SIG-M5 treated with dmso at 0.1 percent for 504 hours (cell line): ENCODE results near the gene POLR2L.

ENCODE experiments used
- DNase-seq: peaks from one replicate; lab custom pipeline; 2025; ENCODE audit not compliant: unreplicated experiment; lab: John Stamatoyannopoulos, UW

Gene POLR2L

DNA sequence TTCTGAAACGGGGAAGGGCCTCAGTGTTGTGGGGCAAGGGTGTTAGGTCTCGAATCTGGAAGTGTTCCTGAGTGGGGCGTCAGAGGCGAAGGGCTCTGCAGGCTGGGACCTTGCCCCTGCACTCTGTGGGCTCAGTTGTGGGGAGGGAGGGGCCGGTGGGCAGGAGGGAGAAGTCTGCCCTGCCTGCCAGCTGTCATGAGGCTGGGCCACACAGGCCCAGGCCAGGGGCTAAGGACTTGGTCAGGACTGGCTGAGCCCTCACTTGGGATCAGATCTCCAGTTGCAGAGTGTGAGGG lies 14.5 kb downstream of the POLR2L start, which contains the start of gene CRACR2B:
TSS of gene CRACR2B (plus strand) at position 23 of the 296 bp plus-strand sequence. CDS start 689 bp downstream, outside the sequence.
- DNase-seq, result no peak

DNA sequence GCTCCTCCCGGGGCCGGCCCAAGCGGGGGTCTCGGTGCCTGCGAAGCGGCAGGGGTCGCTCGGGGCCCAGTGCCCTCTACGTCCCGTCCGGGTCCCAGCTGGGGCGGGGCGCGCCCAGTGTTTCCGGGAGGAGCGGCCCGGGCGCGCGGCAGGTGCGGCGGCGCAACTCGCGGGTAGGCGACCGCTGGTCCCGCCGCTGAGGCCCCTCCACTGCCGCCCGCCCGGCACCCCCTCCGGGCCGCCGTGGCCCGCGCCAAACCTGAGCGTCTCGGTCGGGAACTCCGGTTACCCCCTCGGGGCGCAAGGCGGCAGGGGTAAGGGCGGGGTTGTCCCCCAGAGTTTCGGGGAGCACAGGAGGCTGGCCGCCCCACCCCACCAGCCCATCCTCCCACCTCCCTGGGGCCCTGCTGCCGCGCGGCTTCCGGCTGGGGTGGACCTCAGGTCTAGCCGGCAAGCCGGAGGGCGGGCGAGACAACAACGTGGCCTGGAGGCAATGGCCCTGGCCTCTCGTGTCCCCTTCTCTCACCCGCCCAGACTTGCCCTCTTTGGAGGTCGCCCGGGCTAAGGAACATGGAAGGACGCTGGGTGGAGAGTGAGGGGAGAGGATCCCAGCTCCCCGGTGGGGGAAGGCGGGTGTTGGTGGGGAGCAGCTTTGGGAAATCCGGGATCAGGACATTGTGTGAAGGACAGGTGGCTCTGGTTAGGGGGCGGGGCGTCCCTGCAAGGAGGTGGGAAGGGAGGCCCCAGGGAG lies 15.0 kb downstream of the POLR2L start:
- no peak for DNase-seq

DNA sequence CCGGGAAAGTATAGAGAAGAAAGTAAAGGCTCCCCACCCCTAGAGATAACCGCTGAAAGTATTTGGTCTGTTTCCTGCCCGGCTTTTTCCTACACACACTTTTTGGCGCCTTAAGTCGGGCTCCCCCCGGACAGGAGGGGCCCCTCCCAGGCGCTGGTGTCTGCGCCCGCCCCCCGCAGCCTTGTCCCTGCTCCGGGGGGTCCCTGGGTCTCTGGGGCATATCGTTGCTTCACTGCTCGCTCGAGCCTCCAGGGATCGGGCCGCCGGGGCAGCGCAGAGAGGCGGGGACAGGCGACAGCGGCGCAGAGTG lies 15.5 kb downstream of the POLR2L start:
- no peak for DNase-seq

DNA sequence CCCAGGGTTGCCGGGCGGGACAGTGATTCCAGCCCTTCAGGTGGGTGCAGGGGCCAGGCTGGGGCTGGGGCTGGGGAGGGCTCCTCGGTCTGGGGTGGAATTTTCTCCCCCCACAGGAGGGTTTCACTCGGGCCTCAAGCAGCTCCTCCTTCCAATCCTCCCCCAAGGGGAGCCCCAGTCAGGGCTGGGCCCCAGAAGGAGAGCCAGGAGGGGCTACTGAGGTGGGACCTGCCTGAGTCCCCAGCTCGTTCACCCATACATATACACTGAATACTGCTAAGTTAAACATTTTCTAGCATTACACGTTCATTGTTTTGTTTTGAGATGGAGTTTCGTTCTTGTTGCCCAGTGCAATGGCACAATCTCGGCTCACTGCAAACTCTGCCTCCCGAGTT lies 16.1 kb downstream of the POLR2L start:
- DNase-seq, result no peak

DNA sequence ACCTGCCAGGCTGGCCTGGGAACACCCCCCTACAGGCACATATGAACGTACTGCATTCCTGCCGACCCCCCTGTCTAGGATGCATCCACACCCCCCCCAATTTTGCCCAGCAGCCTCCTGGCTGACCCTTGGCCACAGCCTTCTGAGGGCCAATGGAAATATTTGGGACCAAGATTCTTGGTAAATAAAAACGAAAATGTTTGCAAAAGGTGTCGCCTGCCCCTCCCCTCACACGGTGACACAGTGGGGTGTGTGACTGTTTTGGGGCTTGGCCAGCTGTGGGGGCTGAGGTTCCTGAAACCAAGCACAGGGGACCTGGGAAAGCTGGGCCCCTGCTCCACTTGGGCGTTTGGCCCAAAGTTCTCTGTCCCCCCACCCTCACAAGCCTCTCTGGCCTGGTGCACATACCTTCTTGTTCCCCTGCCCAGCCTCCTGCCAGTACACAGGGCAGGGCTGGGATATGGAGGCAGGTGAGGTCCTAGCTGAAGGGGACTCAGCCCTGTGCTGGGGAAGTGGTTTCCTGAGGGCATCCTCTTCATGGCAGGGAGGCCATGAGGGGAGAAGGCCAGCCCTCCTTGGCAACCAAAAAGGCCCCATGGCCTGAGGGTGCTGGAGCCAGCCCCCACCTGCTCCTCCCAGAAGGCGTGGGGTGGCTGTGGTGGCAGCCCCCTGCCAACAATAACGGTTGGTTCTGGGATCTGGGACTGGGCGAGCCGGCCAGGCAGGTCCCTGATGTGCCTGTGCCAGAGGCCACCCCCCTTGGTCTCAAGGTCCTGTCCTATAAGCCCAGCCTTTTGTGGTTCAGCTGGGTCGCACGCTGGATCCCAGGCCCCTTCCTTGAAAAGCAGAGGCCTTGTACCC lies 16.7 kb downstream of the POLR2L start:
- DNase-seq, result no peak

DNA sequence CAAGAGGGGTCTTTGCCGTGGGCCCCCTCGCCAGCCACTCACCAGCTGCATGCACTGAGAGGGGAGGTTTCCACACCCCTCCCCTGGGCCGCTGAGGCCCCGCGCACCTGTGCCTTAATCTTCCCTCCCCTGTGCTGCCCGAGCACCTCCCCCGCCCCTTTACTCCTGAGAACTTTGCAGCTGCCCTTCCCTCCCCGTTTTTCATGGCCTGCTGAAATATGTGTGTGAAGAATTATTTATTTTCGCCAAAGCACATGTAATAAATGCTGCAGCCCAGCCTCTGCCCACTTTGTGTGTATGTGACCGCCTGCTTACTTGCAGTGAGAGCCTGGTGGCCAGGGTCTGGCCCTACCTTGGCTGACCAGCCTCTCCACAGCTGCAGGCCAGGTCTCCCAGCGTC lies 17.4 kb downstream of the POLR2L start:
- no peak for DNase-seq

DNA sequence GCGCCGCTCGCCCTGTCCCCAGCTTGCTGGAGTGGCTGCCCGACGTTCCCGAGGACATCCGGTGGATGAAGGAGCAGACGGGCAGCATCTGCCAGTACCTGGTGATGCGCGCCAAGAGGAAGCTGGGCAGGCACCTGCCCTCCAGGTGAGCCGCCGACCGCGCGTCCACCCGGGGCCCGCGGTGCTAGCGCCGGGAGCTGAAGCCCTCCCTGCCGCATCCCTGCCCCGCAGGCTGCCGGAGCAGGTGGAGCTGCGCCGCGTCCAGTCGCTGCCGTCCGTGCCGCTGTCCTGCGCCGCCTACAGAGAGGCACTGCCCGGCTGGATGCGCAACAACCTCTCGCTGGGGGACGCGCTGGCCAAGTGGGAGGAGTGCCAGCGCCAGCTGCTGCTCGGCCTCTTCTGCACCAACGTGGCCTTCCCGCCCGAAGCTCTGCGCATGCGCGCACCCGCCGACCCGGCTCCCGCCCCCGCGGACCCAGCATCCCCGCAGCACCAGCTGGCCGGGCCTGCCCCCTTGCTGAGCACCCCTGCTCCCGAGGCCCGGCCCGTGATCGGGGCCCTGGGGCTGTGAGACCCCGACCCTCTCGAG lies 17.9 kb downstream of the POLR2L start:
- no peak for DNase-seq

DNA sequence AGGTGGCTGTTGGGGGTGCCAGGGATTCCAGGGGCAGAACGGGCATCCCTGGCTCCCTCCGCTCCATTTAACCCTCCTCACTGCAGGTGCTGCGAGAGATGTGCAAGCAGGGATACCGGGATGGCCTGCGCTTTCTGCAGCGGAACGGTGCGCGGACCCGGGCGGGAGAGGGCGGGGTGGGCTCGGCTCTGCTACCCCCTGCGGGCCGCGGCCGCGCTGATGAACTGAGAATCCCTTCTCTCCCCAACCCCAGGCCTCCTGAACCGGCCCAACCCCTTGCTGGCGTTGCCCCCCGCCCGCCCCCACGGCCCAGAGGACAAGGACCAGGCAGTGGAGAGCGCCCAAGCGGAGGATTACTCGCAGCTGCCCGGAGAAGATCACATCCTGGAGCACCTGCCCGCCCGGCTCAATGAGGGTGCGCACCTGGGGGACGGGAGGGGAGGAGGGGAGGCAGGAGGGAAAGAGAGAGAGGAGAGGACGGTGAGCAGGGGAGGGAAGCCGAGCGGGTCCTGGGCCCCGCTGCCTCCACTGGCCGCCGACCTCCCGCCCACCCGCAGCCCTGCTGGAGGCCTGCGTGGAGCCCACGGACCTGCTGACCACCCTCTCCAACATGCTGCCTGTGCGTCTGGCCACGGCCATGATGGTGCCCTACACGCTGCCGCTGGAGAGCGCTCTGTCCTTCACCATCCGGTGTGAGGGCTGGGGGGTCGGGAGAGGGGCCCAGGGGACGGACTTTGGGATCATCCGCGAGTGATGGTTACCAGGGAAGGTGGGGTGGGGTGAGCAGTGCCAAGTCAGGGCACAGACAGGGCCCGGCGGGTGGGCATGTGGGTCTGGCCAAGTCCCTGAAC lies 18.7 kb downstream of the POLR2L start:
- DNase-seq, result no peak

DNA sequence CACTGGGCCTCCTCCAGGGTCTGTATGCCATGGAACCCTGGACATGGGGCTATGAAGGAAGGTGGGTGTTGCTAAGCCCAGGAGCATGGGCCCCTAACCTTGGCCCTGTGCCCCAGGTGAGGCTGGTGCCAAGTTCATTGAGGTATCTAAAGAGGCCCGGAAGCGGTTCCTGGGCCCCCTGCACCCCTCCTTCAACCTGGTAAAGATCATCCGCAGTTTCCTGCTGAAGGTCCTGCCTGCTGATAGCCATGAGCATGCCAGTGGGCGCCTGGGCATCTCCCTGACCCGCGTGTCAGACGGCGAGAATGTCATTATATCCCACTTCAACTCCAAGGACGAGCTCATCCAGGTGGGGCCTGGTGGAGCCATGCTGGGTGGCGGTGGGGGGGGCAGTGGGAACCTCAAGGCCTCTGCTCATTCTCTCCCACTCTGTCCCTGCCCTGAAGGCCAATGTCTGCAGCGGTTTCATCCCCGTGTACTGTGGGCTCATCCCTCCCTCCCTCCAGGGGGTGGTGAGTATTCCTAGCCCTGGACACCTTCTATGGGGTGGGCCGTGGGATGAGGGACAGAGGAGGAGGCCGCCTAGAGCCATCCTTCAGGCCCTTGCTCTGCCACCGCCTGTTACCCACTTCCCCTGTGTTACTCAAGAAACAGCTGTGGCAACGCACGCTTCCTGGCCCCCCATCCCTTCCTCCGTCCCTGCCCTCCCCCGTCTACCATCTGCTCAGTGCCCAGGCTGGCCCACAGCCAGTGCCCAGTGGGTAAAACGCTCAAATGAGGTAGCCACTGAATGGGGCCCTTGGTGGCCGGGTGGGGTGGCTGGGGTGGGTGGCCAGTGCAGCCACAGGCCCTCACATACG lies 20.6 kb downstream of the POLR2L start:
- no peak for DNase-seq

DNA sequence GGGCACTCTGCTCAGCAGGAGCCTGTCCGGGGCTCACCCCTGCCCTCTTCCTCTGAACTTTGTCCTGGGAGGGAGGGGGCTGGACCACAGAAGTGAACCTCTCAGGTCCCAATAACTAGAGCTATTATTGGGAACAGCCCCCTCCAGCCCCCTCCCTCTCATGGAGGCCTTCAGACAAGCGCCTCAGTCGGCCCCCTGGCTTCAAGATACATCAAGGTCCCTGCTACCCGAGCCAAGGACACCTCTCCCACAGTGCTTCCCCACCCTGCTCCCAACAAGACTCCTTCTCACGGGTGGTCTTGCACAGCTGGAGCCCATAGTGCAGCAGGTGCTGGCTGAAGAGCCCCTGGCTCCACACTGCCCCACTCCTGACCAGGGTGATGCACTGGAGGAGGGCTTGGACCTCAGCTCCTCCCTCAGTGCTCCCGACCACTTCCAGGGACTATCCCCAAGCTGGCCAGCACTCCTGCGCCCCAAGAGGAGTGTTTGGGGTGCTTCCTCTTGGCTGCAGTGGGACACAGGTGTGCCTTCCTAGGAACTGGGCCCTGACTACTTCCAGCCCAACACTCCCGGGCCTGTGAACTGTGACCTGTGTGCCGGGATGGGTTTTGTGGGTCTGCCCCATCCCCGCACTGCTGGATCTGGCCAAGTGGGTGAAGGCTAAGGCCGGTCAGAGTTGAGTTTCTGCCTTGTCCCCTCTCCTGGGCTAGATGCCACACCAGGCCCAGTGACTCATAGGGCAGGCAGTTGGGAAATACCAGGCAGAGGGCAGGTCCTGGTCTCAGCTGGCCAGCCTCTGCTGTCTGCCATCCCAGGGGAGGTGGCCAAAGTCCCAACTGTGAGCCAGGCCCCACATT lies 21.4 kb downstream of the POLR2L start:
- DNase-seq, result no peak

DNA sequence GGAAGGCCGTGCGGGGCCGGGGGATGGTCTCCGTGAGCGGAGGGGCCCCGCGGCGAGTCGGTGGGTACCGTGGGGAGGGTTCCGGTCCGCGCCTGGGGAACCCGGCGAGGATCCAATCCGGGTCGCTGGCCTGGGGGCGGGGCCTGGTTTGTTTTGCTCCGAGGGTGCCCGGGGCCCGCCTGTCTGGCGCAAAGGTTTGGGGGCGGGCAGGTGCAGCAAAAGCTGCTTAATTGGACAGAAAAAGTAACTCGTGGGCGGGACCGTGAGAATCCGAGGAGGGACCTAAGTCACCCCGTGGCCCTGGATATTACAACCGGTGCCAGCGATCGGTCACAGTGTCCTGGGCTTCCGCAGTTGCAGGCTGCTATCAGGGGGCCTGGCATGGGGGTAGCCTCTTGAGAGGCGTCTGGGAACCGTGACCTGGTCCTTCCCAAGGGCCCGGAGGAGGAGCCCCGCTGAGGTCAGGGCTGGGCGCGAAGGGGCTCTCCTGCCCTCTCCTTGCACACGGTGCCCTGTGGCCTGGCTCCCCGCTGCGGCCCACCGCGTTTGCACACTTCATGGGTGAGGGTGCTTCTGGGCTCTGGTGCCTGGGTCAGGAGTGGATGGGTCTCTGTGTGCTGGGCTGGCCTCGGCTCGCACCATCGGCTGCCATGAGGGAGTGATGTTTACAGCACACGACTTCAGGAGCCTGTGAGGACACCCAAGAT lies 22.2 kb downstream of the POLR2L start:
- DNase-seq, result peak; percentile 84

DNA sequence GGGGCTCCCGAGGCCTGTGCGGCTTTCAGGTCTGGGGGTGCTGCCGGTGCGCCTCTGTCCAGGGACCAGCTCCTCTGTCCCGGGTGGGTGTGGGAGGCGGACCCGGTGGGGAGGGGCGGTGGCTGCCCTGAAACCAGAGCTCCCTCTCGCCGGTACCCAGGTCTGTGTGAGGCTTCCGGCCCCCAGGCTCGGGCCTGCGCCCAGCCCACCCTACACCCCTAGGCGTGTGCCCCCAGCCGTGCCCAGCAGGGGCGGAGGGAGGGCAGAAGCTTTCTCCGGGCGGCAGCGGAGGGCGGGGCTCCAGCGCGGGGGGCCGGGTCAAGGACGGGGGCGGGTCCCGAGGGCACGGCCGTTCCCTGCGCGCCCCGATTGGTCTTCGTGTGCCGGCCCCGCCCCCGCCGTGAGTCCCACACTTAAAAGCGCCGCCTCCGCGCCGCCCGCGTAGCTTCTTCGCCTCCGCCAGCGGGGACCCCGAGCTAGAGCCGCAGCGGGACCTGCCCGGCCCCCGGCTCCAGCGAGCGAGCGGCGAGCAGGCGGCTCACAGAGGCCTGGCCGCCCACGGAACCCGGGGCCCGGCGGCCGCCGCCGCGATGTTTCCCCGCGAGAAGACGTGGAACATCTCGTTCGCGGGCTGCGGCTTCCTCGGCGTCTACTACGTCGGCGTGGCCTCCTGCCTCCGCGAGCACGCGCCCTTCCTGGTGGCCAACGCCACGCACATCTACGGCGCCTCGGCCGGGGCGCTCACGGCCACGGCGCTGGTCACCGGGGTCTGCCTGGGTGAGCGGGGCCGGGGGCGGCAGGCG lies 23.0 kb downstream of the POLR2L start:
- peak; percentile 82 for DNase-seq

DNA sequence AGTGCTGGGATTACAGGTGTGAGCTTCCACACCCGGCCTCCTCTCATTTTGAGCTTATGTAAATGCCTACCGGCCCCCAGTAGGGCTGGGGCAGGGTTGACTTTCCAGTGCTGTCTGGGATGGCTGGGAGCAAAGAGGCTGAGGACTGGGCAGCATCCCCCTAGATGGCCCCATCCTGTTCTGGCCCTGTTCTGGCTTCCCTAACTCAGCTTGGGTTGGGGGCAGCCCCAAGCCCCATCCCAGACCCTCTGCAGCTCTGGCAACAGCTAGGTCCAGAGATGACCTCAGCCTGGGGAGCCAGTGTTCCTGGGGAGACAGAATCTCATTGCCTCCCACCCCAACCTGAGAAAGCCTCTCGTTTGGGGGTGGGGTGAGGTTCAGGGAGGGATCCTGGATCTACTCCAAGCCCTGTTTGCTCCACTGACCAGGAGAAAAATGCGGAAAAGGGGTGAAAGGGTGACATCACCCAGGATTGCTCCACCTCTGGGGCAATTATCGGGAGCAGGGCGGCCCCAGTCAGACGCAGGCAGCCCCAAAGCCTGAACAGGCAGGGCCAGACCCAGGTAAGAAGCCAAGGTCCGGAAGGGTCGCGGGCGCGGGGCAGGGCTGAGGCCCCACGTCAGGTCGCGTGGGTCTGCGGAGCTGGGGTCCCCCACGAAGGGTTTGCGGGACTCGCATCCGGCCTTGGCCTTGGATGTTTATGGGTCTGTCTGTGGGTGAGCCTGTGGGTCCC lies 23.8 kb downstream of the POLR2L start, which contains the start of gene PNPLA2:
TSS of gene PNPLA2 (plus strand) at position 519 of the 733 bp plus-strand sequence. CDS start 805 bp downstream, outside the sequence.
- no peak for DNase-seq

DNA sequence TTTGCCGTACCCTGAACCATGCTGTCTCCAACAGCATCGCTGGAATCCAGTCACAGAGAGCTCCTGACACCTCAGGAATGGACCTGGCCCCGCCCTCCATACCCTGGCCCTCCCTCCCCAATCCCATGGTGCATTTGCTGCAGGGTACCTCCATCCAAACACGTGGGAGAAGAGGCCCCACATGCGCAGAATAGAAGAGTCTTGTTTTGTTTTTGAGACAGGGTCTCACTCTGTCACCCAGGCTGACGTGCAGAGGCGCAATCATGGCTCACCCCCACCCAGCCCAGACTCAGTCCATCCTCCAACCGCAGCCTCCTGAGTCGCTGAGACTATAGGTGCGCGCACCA lies 25.9 kb downstream of the POLR2L start:
- DNase-seq, result no peak

DNA sequence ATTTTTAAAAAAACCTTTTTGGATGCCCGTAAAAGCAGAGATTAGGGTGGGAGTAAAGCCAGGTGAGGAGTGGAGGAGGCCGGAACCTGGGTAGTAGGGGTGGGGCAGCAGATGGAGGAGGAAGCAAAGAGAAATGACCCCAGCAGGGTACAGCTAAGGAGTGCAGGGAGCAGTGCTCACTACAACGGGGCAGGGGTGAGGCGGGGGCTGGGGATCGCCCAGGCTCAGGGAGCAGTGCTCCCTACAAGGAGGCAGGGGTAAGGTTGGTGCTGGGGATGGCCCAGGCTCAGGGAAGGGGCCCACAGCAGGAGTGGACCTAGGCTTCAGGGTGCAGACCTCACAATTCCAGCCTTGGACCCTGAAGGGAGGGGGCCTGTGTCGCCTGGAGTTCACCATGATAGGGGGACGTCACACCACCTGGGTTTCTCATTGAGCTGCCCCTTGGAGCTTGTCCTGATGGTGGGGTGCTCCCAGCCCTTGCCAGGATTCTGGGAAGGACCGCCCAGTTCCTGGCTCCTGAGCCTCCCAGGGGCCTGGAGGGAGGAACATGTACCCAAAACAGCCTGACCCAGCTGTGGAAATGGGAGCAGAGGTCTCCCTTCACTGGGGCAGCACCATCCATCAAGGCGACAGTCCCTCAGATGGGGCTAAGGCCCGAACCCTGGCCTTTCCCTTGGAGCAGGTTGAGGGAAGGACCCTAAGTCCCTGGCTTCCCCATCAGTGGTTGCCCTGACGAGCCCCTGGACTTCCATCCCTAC lies 26.5 kb downstream of the POLR2L start:
- DNase-seq, result no peak

DNA sequence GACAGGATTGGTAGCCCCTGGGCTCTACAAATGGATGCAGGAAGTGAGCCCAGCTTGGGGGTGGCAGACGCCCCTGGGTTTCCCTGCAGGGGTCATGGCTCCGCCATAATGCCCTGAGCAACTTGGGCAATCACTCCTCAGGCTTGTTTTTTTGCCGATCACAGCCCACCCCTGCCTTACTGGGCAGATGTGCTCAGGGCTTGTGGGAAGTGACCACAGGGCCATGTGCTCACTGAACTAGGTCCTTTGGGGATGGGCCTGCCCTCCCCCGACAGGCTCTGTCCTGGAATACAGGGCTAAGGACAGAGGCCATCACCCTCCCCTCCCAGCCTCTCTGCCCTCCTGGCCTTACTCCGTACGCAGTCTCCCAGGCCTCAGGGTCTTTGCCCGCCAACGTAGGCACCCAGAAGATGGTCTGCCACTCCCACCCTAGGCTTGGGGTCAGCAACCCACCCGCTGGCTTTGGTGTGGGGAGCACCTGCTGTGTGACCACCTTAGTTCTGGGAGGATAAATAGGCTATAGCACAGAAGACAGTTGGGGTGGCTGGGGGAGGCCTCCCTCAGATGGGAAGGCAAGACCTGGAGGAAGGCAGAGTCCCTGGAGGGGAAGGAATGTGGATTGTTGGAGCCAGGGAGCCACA lies 28.8 kb downstream of the POLR2L start:
- no peak for DNase-seq
